HUES64 (cell line): ENCODE measurements around the gene ARSB.
"Not testable (repeated sequence)": the region's sequence is repeated elsewhere in the genome, so short reads cannot be mapped to it uniquely, and the experiment has no call there.

Source experiments
- H3K27ac ChIP-seq: 2 replicates; pipeline ENCODE4 v1.7.0; 2013; ENCODE audit warnings: low read depth, low read length, inconsistent platforms
- H3K27me3 ChIP-seq: 2 replicates; pipeline ENCODE4 v1.6.1; 2013; ENCODE audit warnings: mild to moderate bottlenecking, low read length; ENCODE audit not compliant: insufficient read depth
- H3K36me3 ChIP-seq: 2 replicates; pipeline ENCODE4 v1.6.1; 2013; ENCODE audit warnings: mild to moderate bottlenecking, low read length; ENCODE audit not compliant: insufficient read depth
- H3K4me1 ChIP-seq: 2 replicates; pipeline ENCODE4 v1.6.1; 2013; ENCODE audit warnings: mild to moderate bottlenecking, low read length, moderate library complexity; ENCODE audit not compliant: insufficient read depth
- H3K4me3 ChIP-seq: 2 replicates; pipeline ENCODE4 v1.5.1; 2013; ENCODE audit warnings: mild to moderate bottlenecking, low read length, moderate library complexity
- H3K9ac ChIP-seq: 2 replicates; pipeline ENCODE4 v1.6.1; 2013; ENCODE audit warnings: mild to moderate bottlenecking, low read depth, low read length
- H3K9me3 ChIP-seq: 2 replicates; pipeline ENCODE4 v1.6.1; 2013; ENCODE audit warnings: low read depth, low read length; ENCODE audit not compliant: insufficient read depth
- WGBS: fragments of 150-250, 120-280 bp; methylation state at CpG from one replicate; pipeline ENCODE4 v1.1.7; 2013; ENCODE audit warnings: missing lambda C conversion rate; 5-methylcytosine and 5-hydroxymethylcytosine counted together

ARSB gene

DNA sequence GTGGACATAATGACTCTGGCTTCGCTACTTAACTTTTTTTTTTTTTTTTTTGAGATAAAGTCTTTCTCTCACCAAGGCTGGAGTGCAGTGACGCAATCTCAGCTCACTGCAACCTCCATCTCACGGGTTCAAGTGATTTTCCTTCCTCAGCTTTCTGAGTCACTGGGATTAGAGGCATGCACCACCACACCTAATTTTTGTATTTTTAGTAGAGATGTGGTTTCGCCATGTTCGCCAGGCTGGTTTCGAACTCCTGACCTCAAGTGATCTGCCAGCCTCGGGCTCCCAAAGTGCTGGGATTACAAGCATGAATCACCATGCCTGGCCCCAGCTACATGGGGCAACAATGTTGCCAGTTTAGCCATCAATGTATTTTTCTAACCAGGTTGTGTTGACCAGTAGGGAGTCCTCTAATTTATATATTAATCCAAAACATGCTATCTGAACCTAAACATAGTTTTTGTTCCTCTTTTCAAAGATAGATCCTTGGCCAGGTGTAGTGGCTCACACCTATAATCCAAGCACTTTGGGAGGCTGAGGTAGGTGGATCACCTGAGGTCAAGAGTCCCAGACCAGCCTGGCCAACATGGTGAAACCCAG lies 216.2 kb downstream of the ARSB start:
- Histone ChIP-seq H3K27ac (no peak overlapping the region), H3K36me3 (no peaks in the 10 kb centered on the region), H3K4me3 (no peak overlapping the region), H3K9ac (no peak overlapping the region), H3K4me1 (peaks cover 9% of the 10 kb centered on the region; the same call in 1 of the 2 replicates), H3K27me3 (no peaks in the 10 kb centered on the region), H3K9me3 (no peaks in the 10 kb centered on the region)
- WGBS = 96% methylated on average over 7 of the region's 7 CpGs

DNA sequence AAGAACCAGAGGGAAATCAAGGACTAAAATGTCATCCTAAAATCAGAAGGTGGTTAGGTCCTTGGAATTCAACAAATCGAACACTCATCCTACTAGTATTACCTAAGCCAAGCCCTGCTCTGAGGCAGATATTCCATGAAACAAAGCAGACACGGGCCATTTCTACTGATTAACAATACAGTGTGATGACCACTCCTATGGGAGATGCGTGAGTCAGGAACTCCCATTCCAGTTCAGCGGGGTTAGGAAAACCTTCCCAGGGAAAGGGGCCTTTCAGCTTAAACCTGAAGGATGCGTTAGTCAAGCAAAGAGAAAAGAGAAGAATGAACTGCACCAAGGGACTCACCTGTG lies 218.7 kb downstream of the ARSB start:
- 92% methylated on average over 5 of the region's 5 CpGs for WGBS
- no peak overlapping the region for H3K9ac ChIP-seq
- no peaks in the 10 kb centered on the region for H3K9me3 ChIP-seq
- H3K36me3 ChIP-seq = no peaks in the 10 kb centered on the region
- H3K27me3 ChIP-seq = no peaks in the 10 kb centered on the region
- H3K27ac ChIP-seq = no peak overlapping the region
- H3K4me1 ChIP-seq = 0 out of 2 replicates have a peak, but pooled peaks cover 3% of the 10 kb centered on the region
- H3K4me3 ChIP-seq = no peak overlapping the region

DNA sequence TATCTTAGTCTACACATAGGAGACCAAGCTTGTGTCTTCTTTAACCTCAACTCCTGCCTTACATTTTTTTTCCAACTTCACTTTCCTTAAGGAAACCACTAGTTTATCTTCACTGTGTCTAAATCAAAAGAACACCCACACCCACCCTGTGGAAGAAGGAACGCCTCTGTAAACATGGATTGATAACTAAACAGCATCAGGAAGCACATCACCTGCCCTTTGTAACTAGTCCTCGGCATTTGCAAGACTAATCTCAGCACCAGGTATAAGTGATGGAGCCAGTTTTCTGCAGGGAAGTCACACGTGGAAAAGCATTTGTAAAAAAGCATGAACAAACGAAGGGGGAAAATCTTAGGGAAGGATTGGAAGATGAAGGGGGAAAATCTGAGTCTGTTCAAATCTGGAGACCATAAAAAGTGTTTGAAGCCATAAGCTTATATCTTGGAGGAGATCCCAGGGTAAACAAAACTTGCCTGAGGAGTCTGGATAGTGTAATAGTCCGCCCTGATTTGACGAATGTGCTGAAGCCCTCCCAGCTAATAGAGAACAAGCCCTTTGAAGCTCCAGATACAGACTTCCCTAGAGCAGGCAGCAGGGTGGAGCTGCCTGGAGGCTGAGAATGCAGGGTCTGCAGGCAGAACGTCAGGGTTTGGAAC lies 219.2 kb downstream of the ARSB start:
- Histone ChIP-seq H3K9me3 (no peaks in the 10 kb centered on the region), H3K4me1 (no peaks in the 10 kb centered on the region)
- 82% methylated on average over 7 of the region's 7 CpGs for WGBS

DNA sequence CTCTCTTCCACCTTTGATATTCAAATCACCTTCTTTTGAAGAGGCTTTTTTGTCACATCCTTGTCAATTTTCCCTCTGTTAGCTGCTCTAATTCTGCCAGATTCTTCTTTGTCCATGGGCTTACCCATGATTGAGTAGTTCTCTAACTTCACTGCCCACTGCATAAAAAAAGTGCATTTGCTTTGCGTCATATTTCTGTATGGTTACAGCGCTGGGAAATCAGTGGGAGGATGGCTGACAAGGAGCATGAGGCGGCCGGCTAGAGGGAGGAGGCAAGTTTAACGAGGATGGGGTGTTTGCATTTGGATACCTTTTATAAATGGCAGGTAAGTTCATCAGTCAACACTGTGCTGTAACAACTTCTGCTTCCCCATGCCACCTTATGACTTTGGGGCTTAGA lies 220.0 kb downstream of the ARSB start:
- no peaks in the 10 kb centered on the region for H3K27me3 ChIP-seq
- no peaks in the 10 kb centered on the region for H3K36me3 ChIP-seq
- no peak overlapping the region for H3K9ac ChIP-seq
- H3K9me3 ChIP-seq = no peaks in the 10 kb centered on the region
- H3K4me3 ChIP-seq = no peak overlapping the region
- H3K27ac ChIP-seq = no peak overlapping the region
- H3K4me1 ChIP-seq = no peaks in the 10 kb centered on the region
- 87% methylated on average over 5 of the region's 5 CpGs for WGBS

More for the DNA sequence above, 219.2 kb downstream of the ARSB start:
- no peaks in the 10 kb centered on the region for H3K27me3 ChIP-seq
- H3K36me3 ChIP-seq = no peaks in the 10 kb centered on the region
- H3K4me3 ChIP-seq = no peak overlapping the region
- H3K27ac ChIP-seq = no peak overlapping the region
- no peak overlapping the region for H3K9ac ChIP-seq

DNA sequence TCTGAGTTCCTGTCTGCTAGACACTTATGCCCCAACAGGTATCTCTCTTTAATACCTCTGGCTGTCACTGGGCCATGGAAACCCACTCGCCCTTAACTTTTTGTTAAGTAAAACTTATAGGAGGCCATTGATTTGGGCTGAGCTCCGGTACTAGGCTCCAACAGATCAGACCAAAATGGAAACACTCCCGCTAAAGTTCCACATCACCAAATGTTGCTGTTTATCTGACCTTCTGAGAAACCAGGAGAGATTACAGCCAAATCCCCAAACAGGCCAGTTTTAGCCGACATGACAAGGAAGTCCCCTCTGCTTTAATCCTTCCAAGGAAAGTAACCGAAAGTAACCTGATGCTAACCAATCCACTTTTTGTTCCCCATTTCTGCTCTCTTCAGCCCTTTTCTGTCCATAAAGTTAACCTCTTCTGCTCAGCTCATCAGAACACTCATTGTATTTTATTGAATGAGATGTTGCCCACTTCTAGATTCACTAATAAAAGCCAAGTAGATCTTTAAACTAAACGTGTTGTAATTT lies 221.4 kb downstream of the ARSB start:
- no peaks in the 10 kb centered on the region for H3K27me3 ChIP-seq
- no peaks in the 10 kb centered on the region for H3K4me1 ChIP-seq
- no peak overlapping the region for H3K9ac ChIP-seq
- no peaks in the 10 kb centered on the region for H3K36me3 ChIP-seq
- H3K4me3 ChIP-seq = no peak overlapping the region
- no peak overlapping the region for H3K27ac ChIP-seq
- 90% methylated on average over 6 of the region's 6 CpGs for WGBS
- no peaks in the 10 kb centered on the region for H3K9me3 ChIP-seq

DNA sequence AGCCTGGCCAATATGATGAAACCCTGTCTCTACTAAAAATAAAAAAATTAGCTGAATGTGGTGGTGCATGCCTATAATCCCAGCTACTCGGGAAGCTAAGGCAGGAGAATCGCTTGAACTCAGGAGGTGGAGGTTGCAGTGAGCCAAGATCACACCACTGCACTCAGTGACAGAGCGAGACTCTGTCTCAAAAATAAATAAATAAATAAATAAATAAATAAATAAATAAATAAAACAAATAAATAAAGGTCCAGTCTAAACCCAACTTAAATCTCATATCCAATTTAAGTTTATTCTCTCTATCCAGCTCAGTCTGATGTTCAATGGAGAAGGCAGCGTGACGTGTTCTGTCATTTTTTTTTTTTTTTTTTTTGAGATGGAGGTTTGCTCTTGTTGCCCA lies 222.4 kb downstream of the ARSB start:
- not testable (repeated sequence) for H3K9ac ChIP-seq, H3K27me3 ChIP-seq, H3K4me3 ChIP-seq, H3K27ac ChIP-seq, H3K36me3 ChIP-seq, H3K9me3 ChIP-seq, H3K4me1 ChIP-seq
- WGBS = 95% methylated on average over 2 of the region's 5 CpGs

DNA sequence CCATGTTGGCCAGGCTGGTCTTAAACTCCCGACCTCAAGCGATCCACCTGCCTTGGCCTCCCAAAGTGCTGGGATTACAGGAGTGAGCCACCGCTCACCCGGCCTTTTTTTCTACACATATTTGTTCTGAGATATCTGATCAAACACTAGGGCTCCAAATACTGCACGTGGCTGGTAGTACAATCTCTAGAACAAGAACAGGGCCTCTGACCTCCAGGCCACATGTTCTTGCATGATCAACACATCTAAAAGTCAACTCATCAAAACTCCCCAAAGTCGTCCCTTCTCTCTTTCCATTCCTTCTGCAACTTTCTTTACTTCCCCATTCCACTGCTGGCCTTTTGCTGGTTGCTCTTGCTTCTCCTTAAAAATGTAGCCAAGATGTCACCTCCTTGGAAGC lies 223.3 kb downstream of the ARSB start:
- WGBS = 94% methylated on average over 6 of the region's 6 CpGs
- no peaks in the 10 kb centered on the region for H3K36me3 ChIP-seq
- H3K27me3 ChIP-seq = no peaks in the 10 kb centered on the region
- H3K9ac ChIP-seq = no peak overlapping the region
- H3K9me3 ChIP-seq = no peaks in the 10 kb centered on the region
- no peak overlapping the region for H3K27ac ChIP-seq
- no peak overlapping the region for H3K4me3 ChIP-seq
- no peaks in the 10 kb centered on the region for H3K4me1 ChIP-seq

GRCh38 chr5:78760770-78761169 lies 224.3 kb downstream of the ARSB start:
- Histone ChIP-seq H3K9ac (no peak overlapping the region), H3K4me1 (no peaks in the 10 kb centered on the region), H3K27me3 (no peaks in the 10 kb centered on the region), H3K36me3 (no peaks in the 10 kb centered on the region), H3K9me3 (no peaks in the 10 kb centered on the region), H3K4me3 (no peak overlapping the region), H3K27ac (no peak overlapping the region)

DNA sequence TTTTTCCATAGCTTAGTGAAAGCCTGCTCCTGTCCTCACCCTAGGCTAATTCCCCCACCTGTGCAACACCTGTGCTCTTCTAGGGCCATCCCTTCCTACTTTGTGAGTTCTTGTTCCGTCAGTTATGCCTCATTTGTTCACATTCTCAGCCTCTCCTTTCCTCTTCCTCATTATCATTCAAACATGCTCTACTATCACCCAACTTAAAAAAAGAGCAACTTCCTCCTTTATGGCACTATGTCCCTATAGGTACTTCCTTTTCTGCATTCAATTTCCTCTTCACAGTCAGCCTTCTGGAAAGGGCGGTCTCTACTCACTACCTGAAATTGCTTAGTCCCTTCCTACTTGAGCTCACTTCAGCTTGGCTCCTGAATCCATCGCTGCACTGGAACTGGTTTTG lies 224.7 kb downstream of the ARSB start:
- no peak overlapping the region for H3K4me3 ChIP-seq

DNA sequence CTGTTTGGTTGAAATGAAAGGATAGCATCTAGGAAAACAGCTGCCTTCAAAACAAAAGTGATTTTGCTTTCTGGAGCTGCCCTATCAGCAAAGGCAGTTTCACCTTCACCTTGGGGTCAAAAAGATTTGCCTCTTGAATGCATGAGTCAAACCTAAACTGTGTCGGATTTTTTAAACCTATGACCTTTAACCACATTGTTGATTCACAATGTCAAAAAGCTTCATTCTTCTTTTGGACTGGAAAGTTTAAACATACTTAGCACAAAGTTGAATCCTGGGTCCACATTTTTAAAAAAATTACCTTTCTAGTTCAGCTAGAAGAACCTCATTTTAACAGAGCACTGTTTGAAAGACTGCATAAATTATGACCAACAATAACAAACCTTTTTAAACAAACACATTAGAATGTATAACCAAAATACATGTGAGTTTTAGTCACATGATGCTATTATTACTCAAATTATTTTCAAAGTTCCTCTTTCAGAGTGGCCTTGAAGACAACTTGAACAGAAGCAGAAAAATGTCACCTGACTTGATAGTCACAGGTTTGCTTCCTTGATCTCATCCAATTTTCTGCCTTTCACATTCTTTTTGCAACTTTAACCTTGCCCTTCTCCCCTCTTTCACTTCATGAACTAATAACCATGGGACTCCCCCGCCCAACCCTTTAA lies 226.8 kb downstream of the ARSB start:
- WGBS = 91% methylated on average over 1 of the region's 2 CpGs
- no peaks in the 10 kb centered on the region for H3K27me3 ChIP-seq
- no peak overlapping the region for H3K4me3 ChIP-seq
- H3K9me3 ChIP-seq = no peaks in the 10 kb centered on the region
- H3K27ac ChIP-seq = no peak overlapping the region
- no peaks in the 10 kb centered on the region for H3K4me1 ChIP-seq
- H3K9ac ChIP-seq = no peak overlapping the region
- no peaks in the 10 kb centered on the region for H3K36me3 ChIP-seq

More for the DNA sequence above, 224.7 kb downstream of the ARSB start:
- no peaks in the 10 kb centered on the region for H3K4me1 ChIP-seq
- H3K27me3 ChIP-seq = no peaks in the 10 kb centered on the region
- WGBS = 96% methylated on average over 3 of the region's 3 CpGs
- no peaks in the 10 kb centered on the region for H3K9me3 ChIP-seq
- H3K36me3 ChIP-seq = no peaks in the 10 kb centered on the region
- H3K27ac ChIP-seq = no peak overlapping the region
- H3K9ac ChIP-seq = no peak overlapping the region

DNA sequence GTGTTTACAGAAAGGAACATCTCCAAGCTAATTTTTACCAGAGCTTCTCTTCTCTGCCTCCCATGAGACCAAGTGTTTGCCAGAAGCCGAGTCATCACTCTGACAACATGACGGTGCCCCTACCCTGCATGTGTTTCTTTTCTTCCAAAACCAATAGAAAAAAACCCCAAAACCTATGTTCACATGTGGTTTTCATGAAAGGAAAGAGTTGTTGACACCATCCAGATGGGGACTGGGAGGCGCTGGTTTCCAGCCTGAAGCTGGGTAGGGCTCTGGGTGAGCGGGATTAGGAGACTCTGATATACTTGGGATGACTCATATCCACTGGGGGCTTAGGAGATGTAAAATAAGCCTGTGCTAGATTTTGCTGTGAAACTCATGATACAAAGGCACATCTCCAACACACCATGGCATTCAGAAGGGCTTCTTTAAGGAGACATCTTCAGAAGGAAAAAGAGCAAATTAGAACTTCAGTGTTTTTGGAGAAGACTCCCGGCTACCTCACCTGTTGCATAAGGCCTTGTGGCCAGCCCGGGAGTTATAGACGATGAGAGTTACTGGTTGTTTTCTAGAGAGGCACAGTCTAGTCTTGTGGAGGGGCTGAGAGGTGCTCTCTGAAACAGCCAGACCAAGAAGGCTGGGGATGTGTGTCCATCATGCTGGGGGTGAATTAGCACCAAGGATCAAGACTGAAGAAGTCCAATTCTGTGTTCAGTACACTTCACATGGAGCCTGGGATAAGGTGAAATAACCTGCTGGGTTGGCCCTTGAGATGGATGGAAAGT lies 227.6 kb downstream of the ARSB start:
- Histone ChIP-seq H3K4me1 (no peaks in the 10 kb centered on the region; the same call in 1 of the 2 replicates), H3K9ac (no peak overlapping the region), H3K27me3 (no peaks in the 10 kb centered on the region), H3K27ac (no peak overlapping the region), H3K9me3 (no peaks in the 10 kb centered on the region), H3K36me3 (no peaks in the 10 kb centered on the region), H3K4me3 (no peak overlapping the region)
- 92% methylated on average over 7 of the region's 7 CpGs for WGBS
